BE2C (cell line): ENCODE measurements around the gene TIMD4.

Experiments used
- DNase-seq: peaks from one replicate; pipeline ENCODE4 v3.0.0-alpha.2; 2020
- H3K27me3 ChIP-seq: fragments of 250-450 bp; sonication (Bioruptor Pico); 2 replicates; pipeline ENCODE4 v1.5.1; 2020; ENCODE audit warnings: mild to moderate bottlenecking
- H3K36me3 ChIP-seq: fragments of 250-450 bp; sonication (Bioruptor Pico); 2 replicates; pipeline ENCODE4 v1.5.1; 2020; ENCODE audit warnings: mild to moderate bottlenecking
- H3K4me1 ChIP-seq: fragments of 250-450 bp; sonication (Bioruptor Pico); 2 replicates; pipeline ENCODE4 v1.5.1; 2020
- H3K4me3 ChIP-seq: 2 replicates; pipeline ENCODE4 v1.5.1; 2011; ENCODE audit warnings: low read depth, low read length
- H3K9me3 ChIP-seq: fragments of 250-450 bp; sonication (Bioruptor Pico); 2 replicates; pipeline ENCODE4 v1.5.1; 2020
- TF ChIP-seq, protein P1 (sequence below): IDR thresholded peaks from 2 replicates; pipeline ENCODE4 v1.5.1; 2012; ENCODE audit warnings: mild to moderate bottlenecking, low read depth, low read length

Gene TIMD4

DNA sequence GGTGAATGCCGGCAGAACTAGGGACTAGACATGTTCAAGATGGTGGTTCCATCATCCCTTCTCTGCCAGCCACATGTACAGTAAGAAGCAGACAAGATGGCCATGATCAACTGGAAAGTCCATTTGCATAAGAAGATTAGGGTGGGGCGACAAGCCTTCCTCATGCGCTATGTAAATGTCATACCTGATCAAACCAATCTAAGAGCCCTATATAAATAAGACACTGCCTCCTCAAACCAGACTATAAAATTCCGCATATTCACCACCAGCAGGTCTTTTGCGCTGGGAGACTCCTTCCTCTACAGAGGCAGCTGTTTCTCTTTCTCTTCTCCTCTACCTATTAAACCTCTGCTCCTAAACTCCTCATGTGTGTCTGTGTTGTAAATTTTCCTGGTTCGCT lies 53.8 kb downstream of the TIMD4 start:
- DNase-seq, result no peak
- Histone ChIP-seq H3K9me3 (no peaks in the 10 kb centered on the region), H3K4me3 (no peak overlapping the region), H3K4me1 (no peaks in the 10 kb centered on the region), H3K27me3 (no peaks in the 10 kb centered on the region), H3K36me3 (no peaks in the 10 kb centered on the region)
- TF ChIP-seq, protein P1, sequence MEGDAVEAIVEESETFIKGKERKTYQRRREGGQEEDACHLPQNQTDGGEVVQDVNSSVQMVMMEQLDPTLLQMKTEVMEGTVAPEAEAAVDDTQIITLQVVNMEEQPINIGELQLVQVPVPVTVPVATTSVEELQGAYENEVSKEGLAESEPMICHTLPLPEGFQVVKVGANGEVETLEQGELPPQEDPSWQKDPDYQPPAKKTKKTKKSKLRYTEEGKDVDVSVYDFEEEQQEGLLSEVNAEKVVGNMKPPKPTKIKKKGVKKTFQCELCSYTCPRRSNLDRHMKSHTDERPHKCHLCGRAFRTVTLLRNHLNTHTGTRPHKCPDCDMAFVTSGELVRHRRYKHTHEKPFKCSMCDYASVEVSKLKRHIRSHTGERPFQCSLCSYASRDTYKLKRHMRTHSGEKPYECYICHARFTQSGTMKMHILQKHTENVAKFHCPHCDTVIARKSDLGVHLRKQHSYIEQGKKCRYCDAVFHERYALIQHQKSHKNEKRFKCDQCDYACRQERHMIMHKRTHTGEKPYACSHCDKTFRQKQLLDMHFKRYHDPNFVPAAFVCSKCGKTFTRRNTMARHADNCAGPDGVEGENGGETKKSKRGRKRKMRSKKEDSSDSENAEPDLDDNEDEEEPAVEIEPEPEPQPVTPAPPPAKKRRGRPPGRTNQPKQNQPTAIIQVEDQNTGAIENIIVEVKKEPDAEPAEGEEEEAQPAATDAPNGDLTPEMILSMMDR, result no peak

DNA sequence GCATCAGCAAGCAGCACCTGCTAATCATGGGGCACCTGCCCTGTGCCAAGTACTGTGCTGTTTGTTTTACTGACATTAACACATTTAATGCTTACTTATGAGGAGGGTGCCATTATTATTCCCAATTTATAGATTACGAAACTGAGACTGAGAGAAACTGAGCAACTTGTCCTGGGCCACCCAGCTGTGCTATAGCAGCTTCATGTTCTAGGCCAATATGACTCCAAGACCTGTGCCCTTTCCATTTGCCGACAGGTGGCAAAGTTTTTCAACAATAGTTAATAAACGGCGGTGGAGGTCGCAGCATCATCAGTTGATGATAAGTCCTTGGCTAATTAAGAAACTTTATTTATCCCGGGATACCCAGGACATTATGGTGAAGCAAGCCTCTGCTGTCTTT lies 55.4 kb downstream of the TIMD4 start:
- TF ChIP-seq, protein P1, result no peak
- no peak for DNase-seq
- H3K9me3 ChIP-seq, result no peaks in the 10 kb centered on the region

DNA sequence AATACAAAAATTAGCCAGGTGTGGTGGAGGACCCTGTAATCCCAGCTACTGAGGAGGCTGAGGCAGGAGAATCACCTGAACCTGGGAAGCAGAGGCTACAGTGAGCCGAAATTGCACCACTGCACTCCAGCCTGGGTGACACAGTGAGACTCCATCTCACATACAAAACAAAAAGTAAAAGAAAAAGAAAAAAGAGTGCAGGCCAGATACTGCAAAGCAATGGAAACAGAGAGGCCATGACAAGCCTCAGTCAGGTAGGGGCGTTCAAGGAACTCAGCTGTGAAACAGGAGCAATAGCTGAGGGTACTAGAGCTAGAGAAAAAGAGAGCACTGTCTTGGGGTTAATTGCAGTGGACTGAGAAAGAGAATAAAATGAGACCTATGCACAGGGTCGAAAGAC lies 56.2 kb downstream of the TIMD4 start:
- TF ChIP-seq, protein P1, result no peak
- Histone ChIP-seq H3K9me3 (no peaks in the 10 kb centered on the region), H3K4me3 (no peak overlapping the region), H3K36me3 (no peaks in the 10 kb centered on the region), H3K4me1 (no peaks in the 10 kb centered on the region), H3K27me3 (no peaks in the 10 kb centered on the region)
- no peak for DNase-seq

More for the DNA sequence above, 55.4 kb downstream of the TIMD4 start:
- H3K4me1 ChIP-seq, result no peaks in the 10 kb centered on the region
- H3K27me3 ChIP-seq, result no peaks in the 10 kb centered on the region
- no peaks in the 10 kb centered on the region for H3K36me3 ChIP-seq
- no peak overlapping the region for H3K4me3 ChIP-seq

DNA sequence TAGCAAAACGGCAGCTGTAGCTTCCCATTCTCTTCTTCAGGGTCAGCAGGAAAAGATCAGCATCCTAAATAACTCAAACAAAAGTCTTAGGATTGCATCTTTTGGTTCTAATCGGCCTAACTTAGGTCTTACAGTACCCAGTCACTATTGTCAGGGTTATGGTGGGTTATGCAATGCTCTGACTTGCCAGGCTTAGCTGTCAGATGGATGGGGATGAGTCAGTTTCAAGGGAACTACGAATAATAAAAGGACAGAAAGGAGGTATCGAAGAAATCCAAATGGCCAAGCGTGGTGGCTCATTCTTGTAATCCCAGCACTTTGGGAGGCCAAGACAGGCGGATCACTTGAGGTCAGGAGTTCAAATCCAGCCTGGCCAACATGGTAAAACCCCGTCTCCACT lies 66.5 kb downstream of the TIMD4 start:
- no peak for DNase-seq
- Histone ChIP-seq H3K36me3 (no peaks in the 10 kb centered on the region), H3K4me3 (no peak overlapping the region), H3K4me1 (no peaks in the 10 kb centered on the region), H3K9me3 (no peaks in the 10 kb centered on the region; the same call in 1 of the 2 replicates), H3K27me3 (no peaks in the 10 kb centered on the region)
- TF ChIP-seq, protein P1, result no peak

DNA sequence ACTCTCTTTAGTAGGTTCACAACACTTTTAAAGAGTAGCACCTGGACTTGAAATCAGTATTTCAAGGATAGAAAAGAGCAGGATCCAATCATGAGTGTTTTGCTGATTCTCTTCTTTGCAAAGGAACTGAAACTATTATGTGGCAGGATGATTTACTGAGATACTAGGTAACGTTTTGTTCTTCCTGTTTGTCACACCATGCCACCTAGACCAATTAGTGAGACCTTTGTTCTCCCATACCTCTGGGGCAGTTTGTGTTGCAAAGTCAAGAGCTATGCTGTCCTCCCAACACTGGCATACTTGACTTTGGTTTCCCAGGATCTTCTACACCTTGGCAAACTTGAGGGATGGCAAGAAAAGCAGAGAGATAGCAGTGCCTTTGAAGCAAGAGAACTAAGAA lies 69.5 kb downstream of the TIMD4 start:
- no peaks in the 10 kb centered on the region for H3K4me1 ChIP-seq
- H3K4me3 ChIP-seq, result no peak overlapping the region
- no peaks in the 10 kb centered on the region for H3K36me3 ChIP-seq
- no peaks in the 10 kb centered on the region for H3K27me3 ChIP-seq
- TF ChIP-seq, protein P1, result no peak
- no peak for DNase-seq
- H3K9me3 ChIP-seq, result no peaks in the 10 kb centered on the region; the same call in 1 of the 2 replicates

DNA sequence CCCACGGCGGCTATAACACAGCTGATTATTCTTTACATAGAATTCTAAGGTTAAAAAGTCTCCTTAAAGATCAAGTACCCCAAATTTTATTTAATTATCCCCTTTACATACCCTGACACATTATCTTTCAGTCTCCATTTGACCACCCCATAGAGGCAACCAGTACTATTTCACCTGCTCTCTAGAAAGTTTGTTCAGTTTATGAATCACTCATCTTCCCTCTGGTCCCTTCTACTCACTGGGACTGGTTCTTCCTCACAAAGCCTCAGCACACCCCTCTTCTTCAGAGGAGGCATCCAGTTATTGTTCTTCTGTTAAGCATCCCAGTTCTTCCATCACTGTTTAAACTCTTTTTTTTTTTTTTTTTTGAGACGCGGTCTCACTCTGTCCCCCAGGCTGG lies 70.2 kb downstream of the TIMD4 start:
- Histone ChIP-seq H3K36me3 (no peaks in the 10 kb centered on the region), H3K4me3 (no peak overlapping the region), H3K9me3 (no peaks in the 10 kb centered on the region; the same call in 1 of the 2 replicates), H3K27me3 (no peaks in the 10 kb centered on the region), H3K4me1 (no peaks in the 10 kb centered on the region)
- DNase-seq, result no peak
- TF ChIP-seq, protein P1, result no peak
